ENCODE measurements around the gene IRX6. TPM values are rescaled to one million over a fixed set of nuclear protein-coding genes. Genes with fewer than 3 reads are reported as not detected.

Gene IRX6
- total RNA-seq, 4 donors from 2014 or later, result 0.14 TPM; not detected in 3

DNA sequence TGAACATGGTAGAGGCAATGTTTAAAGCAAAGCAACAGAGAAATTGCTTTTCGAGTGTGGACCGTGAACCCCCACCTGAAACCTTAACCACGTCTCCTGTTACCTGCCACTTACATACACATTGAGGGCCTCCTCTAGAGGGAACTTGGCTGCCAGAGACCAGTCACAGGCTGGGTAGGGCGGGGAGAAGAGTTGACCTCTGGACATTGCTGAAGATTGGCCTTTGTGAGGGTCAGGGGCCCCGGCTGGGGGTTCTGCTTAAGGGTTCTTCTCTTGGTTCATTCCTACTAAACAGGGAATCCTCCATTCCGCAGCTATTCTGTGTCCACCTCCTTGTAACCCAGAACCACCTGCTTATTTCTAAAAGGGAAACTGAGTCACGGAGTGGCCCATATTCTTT, 53.8 kb downstream of the IRX6 start:
- H3K4me3 ChIP-seq, result no peak overlapping the region
- TF ChIP-seq POLR2A (IDR thresholded peaks at IDR 0.05), result no peak
- TF ChIP-seq, protein P1, sequence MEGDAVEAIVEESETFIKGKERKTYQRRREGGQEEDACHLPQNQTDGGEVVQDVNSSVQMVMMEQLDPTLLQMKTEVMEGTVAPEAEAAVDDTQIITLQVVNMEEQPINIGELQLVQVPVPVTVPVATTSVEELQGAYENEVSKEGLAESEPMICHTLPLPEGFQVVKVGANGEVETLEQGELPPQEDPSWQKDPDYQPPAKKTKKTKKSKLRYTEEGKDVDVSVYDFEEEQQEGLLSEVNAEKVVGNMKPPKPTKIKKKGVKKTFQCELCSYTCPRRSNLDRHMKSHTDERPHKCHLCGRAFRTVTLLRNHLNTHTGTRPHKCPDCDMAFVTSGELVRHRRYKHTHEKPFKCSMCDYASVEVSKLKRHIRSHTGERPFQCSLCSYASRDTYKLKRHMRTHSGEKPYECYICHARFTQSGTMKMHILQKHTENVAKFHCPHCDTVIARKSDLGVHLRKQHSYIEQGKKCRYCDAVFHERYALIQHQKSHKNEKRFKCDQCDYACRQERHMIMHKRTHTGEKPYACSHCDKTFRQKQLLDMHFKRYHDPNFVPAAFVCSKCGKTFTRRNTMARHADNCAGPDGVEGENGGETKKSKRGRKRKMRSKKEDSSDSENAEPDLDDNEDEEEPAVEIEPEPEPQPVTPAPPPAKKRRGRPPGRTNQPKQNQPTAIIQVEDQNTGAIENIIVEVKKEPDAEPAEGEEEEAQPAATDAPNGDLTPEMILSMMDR (IDR thresholded peaks at IDR 0.05), result no peak
- no peaks in the 10 kb centered on the region for H3K27me3 ChIP-seq

DNA sequence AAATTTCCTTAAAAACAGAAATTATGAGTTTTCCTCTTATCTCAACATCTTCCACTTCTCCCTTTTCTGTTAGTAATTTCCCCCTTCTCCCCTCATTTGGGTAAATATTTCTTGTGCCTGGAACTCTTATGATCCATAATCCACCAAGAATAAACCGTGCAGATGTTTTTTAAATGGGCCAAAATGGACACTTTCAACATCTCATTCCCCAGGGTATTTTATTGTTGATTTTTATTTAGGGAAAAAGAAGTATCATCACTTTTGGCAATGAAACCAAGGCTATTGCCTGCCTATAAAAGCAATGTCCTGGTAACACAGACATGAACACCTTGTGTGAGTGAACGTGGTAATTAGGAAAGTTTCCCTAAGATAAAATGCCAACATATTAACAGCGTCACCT, 54.6 kb downstream of the IRX6 start:
- no peaks in the 10 kb centered on the region for H3K27me3 ChIP-seq
- DNase-seq, result no peak
- no peaks in the 10 kb centered on the region for H3K4me1 ChIP-seq
- no peak overlapping the region for H3K4me3 ChIP-seq
- no peak overlapping the region for H3K27ac ChIP-seq
- intact Hi-C loops (cut with DNase I; ENCODE audit: low total_unique reads), result no loop called here
- H3K9me3 ChIP-seq, result no peaks in the 10 kb centered on the region
- TF ChIP-seq, protein P1 (IDR thresholded peaks at IDR 0.05), result no peak
- TF ChIP-seq POLR2A (IDR thresholded peaks at IDR 0.05), result no peak
- H3K36me3 ChIP-seq, result no peaks in the 10 kb centered on the region

More for the DNA sequence above, 53.8 kb downstream of the IRX6 start:
- H3K4me1 ChIP-seq, result no peaks in the 10 kb centered on the region
- no peaks in the 10 kb centered on the region for H3K9me3 ChIP-seq
- no peaks in the 10 kb centered on the region for H3K36me3 ChIP-seq
- no peak for DNase-seq
- intact Hi-C loops (cut with DNase I; ENCODE audit: low total_unique reads), result no loop called here
- H3K27ac ChIP-seq, result no peak overlapping the region

DNA sequence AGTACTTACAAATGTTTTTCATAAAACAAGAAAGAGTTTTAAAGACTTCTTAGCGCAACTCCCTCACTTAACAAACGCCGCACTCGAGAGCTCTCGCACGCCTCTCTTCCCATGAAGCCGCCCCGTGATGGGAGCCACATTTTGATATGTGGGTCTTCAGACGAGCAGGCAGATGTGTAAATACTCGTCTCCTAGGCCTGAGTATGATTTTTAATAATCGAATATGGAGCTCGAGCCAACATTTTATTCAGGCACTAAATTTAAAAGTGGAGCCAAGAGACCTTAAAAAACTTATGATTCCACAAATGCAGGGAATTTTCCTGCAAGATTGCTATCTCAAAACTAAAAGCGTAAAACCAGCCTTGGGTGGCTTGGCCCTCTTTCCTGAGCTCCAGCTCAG, 55.4 kb downstream of the IRX6 start:
- intact Hi-C loops (cut with DNase I; ENCODE audit: low total_unique reads), result no loop called here
- Histone ChIP-seq H3K4me3 (no peak overlapping the region), H3K4me1 (no peaks in the 10 kb centered on the region), H3K9me3 (no peaks in the 10 kb centered on the region), H3K27ac (no peak overlapping the region), H3K27me3 (no peaks in the 10 kb centered on the region), H3K36me3 (no peaks in the 10 kb centered on the region)
- DNase-seq, result no peak
- TF ChIP-seq, protein P1 (IDR thresholded peaks at IDR 0.05), result no peak
- no peak for TF ChIP-seq POLR2A (IDR thresholded peaks at IDR 0.05)

DNA sequence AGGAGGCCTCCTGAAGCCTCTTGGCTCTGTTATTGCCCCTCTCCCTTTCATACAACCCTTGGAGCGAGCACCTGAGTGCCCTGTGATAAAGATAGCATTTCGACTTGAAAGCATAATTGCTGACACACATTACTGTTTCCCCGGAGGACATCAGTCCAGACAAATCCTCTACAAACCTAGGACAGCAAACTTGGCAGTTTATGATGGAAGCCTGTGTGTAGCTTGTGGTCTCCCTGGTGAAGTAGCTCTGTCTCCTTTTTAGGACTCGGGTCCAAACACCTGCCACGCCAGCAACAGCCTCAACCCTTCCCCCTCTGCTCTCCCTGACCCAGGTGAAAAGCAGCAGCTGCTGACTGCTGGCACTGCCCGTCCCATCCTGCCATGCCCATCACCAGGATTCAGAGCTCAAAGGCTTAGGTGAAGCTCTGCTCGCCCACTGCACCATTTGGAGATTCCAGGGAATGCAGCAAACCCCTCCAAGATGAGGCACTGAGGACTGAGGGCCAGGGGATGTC, 55.9 kb downstream of the IRX6 start:
- Histone ChIP-seq H3K27me3 (no peaks in the 10 kb centered on the region), H3K4me1 (no peaks in the 10 kb centered on the region), H3K9me3 (no peaks in the 10 kb centered on the region), H3K36me3 (no peaks in the 10 kb centered on the region), H3K27ac (no peak overlapping the region), H3K4me3 (no peak overlapping the region)
- no peak for TF ChIP-seq POLR2A (IDR thresholded peaks at IDR 0.05)
- TF ChIP-seq, protein P1 (IDR thresholded peaks at IDR 0.05), result no peak
- no peak for DNase-seq
- intact Hi-C loops (cut with DNase I; ENCODE audit: low total_unique reads), result no loop called here

Small RNA genes within 50 kb of the gene (small RNA-seq; reads per million reads assigned to genes)
- gene RN7SL841P, result not detected

Other genes starting within 250 kb of the IRX6 start
- 100 to 1,000 TPM; 130 to 578 (median 324) TPM for gene MMP2, start 155.0 kb downstream of the IRX6 start, total RNA-seq
- 10 to 100 TPM; 28.8 to 52.9 (median 36.3) TPM for gene LPCAT2, start 184.9 kb downstream of the IRX6 start, total RNA-seq
- gene CAPNS2, start 242.5 kb downstream of the IRX6 start, total RNA-seq, result 1 to 10 TPM in 1 of 4 donors, under 1 TPM in 1, not detected in 2; 0.90 to 2.1 TPM

Data from uterus (tissue), 4 donors.